Smooth muscle cell (in vitro differentiated cells): ENCODE measurements around the gene P3H2. TPM values are rescaled to one million over a fixed set of nuclear protein-coding genes. Genes with fewer than 3 reads are reported as not detected.

ENCODE experiments used
- DNase-seq: peaks from one replicate; lab custom pipeline; 2025; ENCODE audit not compliant: unreplicated experiment; lab: John Stamatoyannopoulos, UW
- H2AFZ ChIP-seq: fragments of 200-600 bp; sonication (generic); 2 replicates; pipeline ENCODE4 v1.6.0; 2016; ENCODE audit warnings: antibody characterized with exemption, low read depth, mild to moderate bottlenecking
- H3F3A ChIP-seq: fragments of 200-600 bp; sonication (generic); 2 replicates; pipeline ENCODE4 v1.6.0; 2017; ENCODE audit warnings: antibody characterized with exemption, low read depth
- H3K27ac ChIP-seq: fragments of 200-600 bp; sonication (generic); 2 replicates; pipeline ENCODE4 v1.5.1; 2016; ENCODE audit warnings: low read depth, mild to moderate bottlenecking
- H3K27me3 ChIP-seq: fragments of 200-600 bp; sonication (generic); 2 replicates; pipeline ENCODE4 v1.6.1; 2016; ENCODE audit warnings: low read depth, mild to moderate bottlenecking
- H3K36me3 ChIP-seq: fragments of 200-600 bp; sonication (generic); 2 replicates; pipeline ENCODE4 v1.5.1; 2016; ENCODE audit warnings: low read depth
- H3K4me1 ChIP-seq: fragments of 200-600 bp; sonication (generic); 2 replicates; pipeline ENCODE4 v1.5.1; 2016; ENCODE audit warnings: low read depth
- H3K4me2 ChIP-seq: fragments of 200-600 bp; sonication (generic); 2 replicates; pipeline ENCODE4 v1.6.0; 2016; ENCODE audit warnings: mild to moderate bottlenecking
- H3K4me3 ChIP-seq: fragments of 200-600 bp; sonication (generic); 2 replicates; pipeline ENCODE4 v1.5.1; 2016; ENCODE audit warnings: mild to moderate bottlenecking
- H3K79me2 ChIP-seq: fragments of 200-600 bp; sonication (generic); 2 replicates; pipeline ENCODE4 v1.6.0; 2016; ENCODE audit warnings: low read depth, mild to moderate bottlenecking
- H3K9ac ChIP-seq: fragments of 200-600 bp; sonication (generic); 2 replicates; pipeline ENCODE4 v1.6.0; 2016; ENCODE audit warnings: low read depth
- H3K9me3 ChIP-seq: fragments of 200-600 bp; sonication (generic); replicated peaks from 2 replicates; pipeline ENCODE4 v1.5.1; 2016; ENCODE audit warnings: low read depth
- H4K20me1 ChIP-seq: fragments of 200-600 bp; sonication (generic); 2 replicates; pipeline ENCODE4 v1.6.0; 2016; ENCODE audit warnings: low read depth
- CTCF ChIP-seq: fragments of 200-600 bp; sonication (generic); IDR thresholded peaks from 2 replicates; pipeline ENCODE4 v1.5.1; 2017; ENCODE audit warnings: borderline replicate concordance, mild to moderate bottlenecking, antibody characterized with exemption; ENCODE audit not compliant: insufficient read depth, poor library complexity, severe bottlenecking
- WGBS: methylation state at CpG from one replicate; pipeline ENCODE4 v1.1.7; 2016; ENCODE audit warnings: low lambda C conversion rate; 5-methylcytosine and 5-hydroxymethylcytosine counted together
- polyA plus RNA-seq: library from polyadenylated mRNA; unstranded; fragments of >200 nt; fragmentation: Nextera tagmentation; extraction: Ambion mirVana; gene quantifications from 2 replicates; pipeline ENCODE4 v1.2.1, GENCODE V29; 2016
- total RNA-seq: library from RNA; depleted of rRNA; stranded (reverse); fragments of >200 nt; gene quantifications from 2 replicates; pipeline ENCODE4 v1.2.3, GENCODE V29; 2014

P3H2 gene
- total and polyA plus RNA-seq, 2 experiments from 2014 or later: 6.5 to 27.3 TPM

GRCh38 chr3:190044142-190044541 is 76.6 kb downstream of the P3H2 start:
- H3K9ac ChIP-seq: no peak overlapping the region
- H3K4me3 ChIP-seq: no peak overlapping the region
- no peaks in the 10 kb centered on the region for H3K36me3 ChIP-seq
- no peak overlapping the region for H3K27ac ChIP-seq
- no peak overlapping the region for H3K4me2 ChIP-seq
- DNase-seq: no peak
- no peaks in the 10 kb centered on the region for H4K20me1 ChIP-seq
- H3K9me3 ChIP-seq: no peaks in the 10 kb centered on the region
- no peaks in the 10 kb centered on the region for H3K79me2 ChIP-seq
- TF ChIP-seq CTCF: no peak
- no peaks in the 10 kb centered on the region for H3K27me3 ChIP-seq
- H3K4me1 ChIP-seq: peaks cover 16% of the 10 kb centered on the region
- no peaks in the 10 kb centered on the region for H3F3A ChIP-seq
- 64% methylated on average over 4 of the region's 4 CpGs for WGBS
- H2AFZ ChIP-seq: no peak overlapping the region

- no peaks in the 10 kb centered on the region for H4K20me1 ChIP-seq
- H3K4me3 ChIP-seq: no peak overlapping the region
- no peak for TF ChIP-seq CTCF
- H3K9me3 ChIP-seq: no peaks in the 10 kb centered on the region
- peaks cover 16% of the 10 kb centered on the region for H3K4me1 ChIP-seq
- H3K27ac ChIP-seq: no peak overlapping the region
- H3K27me3 ChIP-seq: no peaks in the 10 kb centered on the region
- no peaks in the 10 kb centered on the region for H3F3A ChIP-seq
- H3K36me3 ChIP-seq: no peaks in the 10 kb centered on the region
- H3K9ac ChIP-seq: no peak overlapping the region
- DNase-seq: no peak
- no peak overlapping the region for H2AFZ ChIP-seq
- H3K4me2 ChIP-seq: no peak overlapping the region
- no peaks in the 10 kb centered on the region for H3K79me2 ChIP-seq
Measured at GRCh38 chr3:190043741-190044140, 77.0 kb downstream of the P3H2 start.

- Histone ChIP-seq H3K9ac (no peak overlapping the region), H4K20me1 (no peaks in the 10 kb centered on the region), H3K4me1 (peaks cover 17% of the 10 kb centered on the region), H3K4me3 (no peak overlapping the region), H2AFZ (no peak overlapping the region), H3K27me3 (no peaks in the 10 kb centered on the region), H3K27ac (no peak overlapping the region), H3K9me3 (no peaks in the 10 kb centered on the region), H3K36me3 (no peaks in the 10 kb centered on the region), H3K4me2 (no peak overlapping the region), H3F3A (no peaks in the 10 kb centered on the region), H3K79me2 (no peaks in the 10 kb centered on the region)
- DNase-seq: no peak
- TF ChIP-seq CTCF: no peak
- 72% methylated on average over 2 of the region's 2 CpGs for WGBS
Measured at GRCh38 chr3:190042558-190042957, 78.1 kb downstream of the P3H2 start.

- no peak for TF ChIP-seq CTCF
- no peak for DNase-seq
- H3K27ac ChIP-seq: peak overlapping the region; percentile 61
- H3K27me3 ChIP-seq: no peaks in the 10 kb centered on the region
- H3K4me1 ChIP-seq: peaks cover 17% of the 10 kb centered on the region
- no peaks in the 10 kb centered on the region for H3K79me2 ChIP-seq
- H3K36me3 ChIP-seq: no peaks in the 10 kb centered on the region
- H3F3A ChIP-seq: no peaks in the 10 kb centered on the region
- 8% methylated on average over 3 of the region's 3 CpGs for WGBS
- H3K4me2 ChIP-seq: peak overlapping the region; percentile 73
- H4K20me1 ChIP-seq: no peaks in the 10 kb centered on the region
- H3K9me3 ChIP-seq: no peaks in the 10 kb centered on the region
- H2AFZ ChIP-seq: peak overlapping the region; percentile 48
- no peak overlapping the region for H3K4me3 ChIP-seq
- peak overlapping the region; percentile 9 for H3K9ac ChIP-seq
Measured at GRCh38 chr3:190041333-190042041, 79.2 kb downstream of the P3H2 start.
